ENCODE measurements around the gene NTHL1. TPM values are rescaled to one million over a fixed set of nuclear protein-coding genes. Genes with fewer than 3 reads are reported as not detected.
"Not testable (repeated sequence)": the region's sequence is repeated elsewhere in the genome, so short reads cannot be mapped to it uniquely, and the experiment has no call there.

Gene NTHL1
- polyA plus RNA-seq, 5 donors, result 21.0 to 41.2 (median 26.9) TPM

- no peak for DNase-seq
Observed at GRCh38 chr16:2043667-2044451, 3.8 kb downstream of the NTHL1 start.

GRCh38 chr16:2042986-2043666, 4.5 kb downstream of the NTHL1 start:
- no peak for DNase-seq

- DNase-seq, result no peak
Observed at GRCh38 chr16:2042171-2042985, 5.3 kb downstream of the NTHL1 start.

- no peak for DNase-seq
Observed at GRCh38 chr16:2040787-2041522, 6.7 kb downstream of the NTHL1 start.

DNA sequence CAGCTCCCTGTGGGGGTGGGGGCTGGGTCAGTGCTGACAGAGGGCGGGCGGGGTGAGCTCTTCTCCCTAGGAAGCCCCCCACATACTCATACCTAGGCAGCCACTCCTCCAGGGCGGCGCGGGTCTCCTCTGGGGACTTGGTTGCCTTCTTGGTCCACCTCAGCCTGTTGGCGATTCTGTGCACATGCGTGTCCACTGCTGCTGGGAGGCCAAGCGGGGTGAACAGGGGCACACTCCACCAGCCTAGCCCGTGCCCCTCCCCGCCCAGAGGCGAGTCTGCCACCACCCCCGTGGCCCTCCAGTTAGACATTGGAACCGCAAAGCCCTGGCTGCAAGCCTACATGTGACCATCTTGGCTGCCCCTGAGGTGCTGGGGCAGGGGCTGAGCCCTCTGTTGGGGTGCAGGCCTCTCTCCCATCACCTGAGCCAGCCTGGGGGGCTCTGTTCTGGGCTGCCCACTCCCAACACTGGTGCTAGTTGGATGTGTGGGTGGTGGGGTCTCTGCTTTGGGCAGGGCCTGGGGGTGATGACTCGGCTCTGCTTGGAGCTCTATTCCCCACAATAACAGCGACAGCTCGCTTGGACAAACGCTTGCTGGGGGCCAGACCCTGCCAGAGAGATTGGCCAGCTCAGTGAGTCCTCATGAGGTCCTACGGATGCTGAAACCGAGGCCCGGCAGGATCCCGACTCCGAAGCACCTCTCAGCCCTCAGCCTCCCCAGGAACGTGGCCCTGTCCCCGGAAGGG, 7.4 kb downstream of the NTHL1 start:
- DNase-seq, result no peak

DNA sequence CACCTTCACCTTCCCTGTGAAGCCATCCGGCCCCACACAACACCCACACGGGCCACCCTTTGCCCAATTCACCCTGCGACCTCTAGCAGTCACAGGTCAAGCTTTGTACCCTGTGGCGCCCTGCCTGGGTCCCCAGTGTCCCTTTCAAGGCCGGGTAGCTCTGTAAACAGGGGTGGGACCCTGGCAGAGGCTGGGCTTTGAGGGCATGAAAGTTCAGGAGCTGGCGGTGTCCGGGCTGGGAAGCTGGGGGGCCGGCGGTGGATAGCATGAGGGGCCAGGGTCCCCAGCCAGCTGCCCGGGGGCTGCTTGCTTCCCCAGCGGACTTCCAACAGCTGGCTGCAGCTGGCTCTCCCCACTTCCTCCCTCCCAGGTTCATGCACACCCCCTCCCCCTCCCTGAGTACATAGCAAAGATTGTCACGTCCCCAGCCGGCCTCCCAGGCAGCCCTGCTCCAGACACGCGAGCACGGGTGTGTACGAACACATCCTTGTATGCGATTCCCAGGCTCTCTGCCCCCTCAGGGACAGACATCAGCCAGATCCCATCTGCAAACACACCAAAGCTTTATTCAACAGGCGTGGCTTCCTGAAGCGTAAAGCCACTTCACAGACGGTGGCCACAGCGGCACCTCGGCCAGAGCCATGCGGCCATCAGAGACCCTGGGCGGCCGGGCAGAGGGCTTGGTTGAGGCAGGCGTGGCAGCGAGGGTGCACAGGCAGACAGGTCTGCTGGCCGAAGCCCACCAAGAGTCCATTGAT, 8.2 kb downstream of the NTHL1 start:
- peak; percentile 98 for DNase-seq

- peak; percentile 88 for DNase-seq
Observed at GRCh38 chr16:2038382-2039231, 9.0 kb downstream of the NTHL1 start.

DNA sequence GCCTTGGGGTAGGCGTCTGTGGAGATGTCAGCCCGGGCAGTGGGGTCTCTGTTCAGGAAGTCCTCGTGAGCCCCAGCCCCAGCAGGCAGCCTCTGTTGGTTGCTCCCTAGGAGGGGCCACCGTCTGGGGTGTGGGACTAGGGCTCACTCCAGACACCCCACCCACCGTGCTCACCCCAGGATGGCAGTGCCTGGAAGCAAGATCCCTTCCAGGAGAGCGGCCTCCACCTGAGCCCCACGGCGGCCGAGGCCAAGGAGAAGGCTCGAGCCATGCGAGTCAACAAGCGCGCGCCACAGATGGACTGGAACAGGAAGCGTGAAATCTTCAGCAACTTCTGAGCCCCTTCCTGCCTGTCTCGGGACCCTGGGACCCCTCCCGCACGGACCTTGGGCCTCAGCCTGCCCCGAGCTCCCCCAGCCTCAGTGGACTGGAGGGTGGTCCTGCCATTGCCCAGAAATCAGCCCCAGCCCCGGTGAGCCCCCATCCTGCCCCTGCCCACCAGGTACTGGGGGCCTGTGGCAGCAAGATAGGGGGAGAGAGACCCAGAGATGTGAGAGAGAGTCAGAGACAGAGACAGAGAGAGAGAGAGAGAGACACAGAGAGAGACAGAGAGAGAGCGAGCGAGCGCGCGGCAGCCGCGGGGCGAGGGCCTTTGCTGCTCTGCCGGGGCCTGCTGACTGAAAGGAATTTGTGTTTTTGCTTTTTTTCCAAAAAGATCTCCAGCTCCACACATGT, 9.8 kb downstream of the NTHL1 start:
- no peak for DNase-seq

GRCh38 chr16:2037115-2037514, 10.5 kb downstream of the NTHL1 start:
- no peak for DNase-seq

- DNase-seq, result no peak
Observed at GRCh38 chr16:2036200-2036966, 11.3 kb downstream of the NTHL1 start.

GRCh38 chr16:2035431-2036199, 12.0 kb downstream of the NTHL1 start:
- DNase-seq, result peak; percentile 69 to 74

DNA sequence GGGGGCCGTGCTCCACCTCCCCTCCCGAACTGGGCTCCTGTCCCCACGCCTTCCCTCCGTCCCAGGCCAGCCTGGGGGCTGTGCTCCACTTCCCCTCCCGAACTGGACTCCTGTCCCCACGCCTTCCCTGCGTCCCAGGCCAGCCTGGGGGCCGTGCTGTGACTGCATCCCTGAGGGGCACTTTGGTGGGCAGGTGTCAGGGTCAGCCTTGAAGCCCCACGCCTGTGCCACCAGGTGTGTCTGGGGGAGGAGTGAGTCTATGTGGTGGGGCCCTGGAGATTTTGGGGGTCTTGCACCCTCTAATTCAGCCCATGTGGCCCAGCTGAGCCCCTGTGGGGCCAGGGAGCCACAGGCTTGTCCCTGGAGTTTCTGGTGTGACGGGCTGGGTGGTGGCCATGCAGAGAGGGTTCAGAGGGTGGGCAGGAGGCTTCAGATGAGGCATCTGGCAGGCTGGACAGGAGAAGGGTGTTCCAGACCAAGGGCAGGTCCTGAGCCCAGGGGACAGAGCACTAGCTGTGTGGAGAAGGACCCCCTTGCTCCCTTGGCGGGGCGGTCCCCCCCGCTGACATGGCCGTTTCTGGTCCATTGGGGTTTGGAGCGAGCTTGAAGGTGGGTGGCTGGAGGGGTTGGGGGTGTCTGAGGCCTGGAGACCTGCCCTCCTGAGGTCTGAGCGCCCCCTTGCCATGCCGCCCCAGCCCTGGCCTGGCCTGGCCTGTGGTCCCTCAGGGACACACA, 12.8 kb downstream of the NTHL1 start:
- DNase-seq, result no peak

GRCh38 chr16:2033909-2034695, 13.5 kb downstream of the NTHL1 start:
- DNase-seq, result not testable (repeated sequence)

- DNase-seq, result peak in 1 of 2 donors; percentile 63
Observed at GRCh38 chr16:2033057-2033908, 14.4 kb downstream of the NTHL1 start.

Data from right lung (tissue), 5 donors.